OCI-LY7 (cell line): ENCODE data around the gene IMPDH1. TPM values are rescaled to one million over a fixed set of nuclear protein-coding genes. Genes with fewer than 3 reads are reported as not detected.
A peak's percentile ranks its signal among the peaks of the same experiment; 100 is the strongest.

Experiments
- BruUV-seq: library from RNA; stranded (reverse); fragments of 400-500 nt; replicated peaks from 2 replicates; lab custom pipeline; 2021; lab: Mats Ljungman, UMichigan
- CTCF ChIA-PET: fragments of 300-600 bp; sonication (Branson Sonifier 250); formaldehyde crosslinking; loops from one replicate; lab custom pipeline; 2022; ENCODE audit warnings: antibody characterized with exemption; ENCODE audit not compliant: unreplicated experiment; lab: Charles Lee
- POLR2A ChIA-PET: fragments of 300-600 bp; sonication (Branson Sonifier 250); formaldehyde crosslinking; loops from one replicate; lab custom pipeline; 2022; ENCODE audit warnings: antibody characterized with exemption; lab: Charles Lee
- DNase-seq: peaks from one replicate; pipeline ENCODE4 v3.0.0-alpha.2; 2015; ENCODE audit warnings: low spot score
- H2AFZ ChIP-seq: fragments of 200-600 bp; sonication (generic), shearing (Covaris generic); 2 replicates; pipeline ENCODE4 v1.6.1; 2014; ENCODE audit warnings: mild to moderate bottlenecking, antibody characterized with exemption, low read length, moderate library complexity
- H3K27ac ChIP-seq: fragments of 200-600 bp; sonication (generic); 2 replicates; pipeline ENCODE4 v1.5.1; 2014; ENCODE audit warnings: mixed run types, low read depth, mild to moderate bottlenecking, moderate library complexity, low read length, inconsistent platforms; ENCODE audit not compliant: poor library complexity, severe bottlenecking
- H3K36me3 ChIP-seq: fragments of 200-600 bp; sonication (generic); 2 replicates; pipeline ENCODE4 v1.6.1; 2014; ENCODE audit warnings: mild to moderate bottlenecking, antibody characterized with exemption, low read length, moderate library complexity, mixed read lengths; ENCODE audit not compliant: insufficient read depth
- H3K4me1 ChIP-seq: fragments of 200-600 bp; sonication (generic); 2 replicates; pipeline ENCODE4 v1.5.1; 2014; ENCODE audit warnings: mild to moderate bottlenecking, low read length; ENCODE audit not compliant: insufficient read depth, poor library complexity, severe bottlenecking
- H3K4me2 ChIP-seq: fragments of 200-600 bp; sonication (generic); 2 replicates; pipeline ENCODE4 v1.6.1; 2014; ENCODE audit warnings: mild to moderate bottlenecking, low read length
- H3K4me3 ChIP-seq: fragments of 200-600 bp; sonication (generic); 2 replicates; pipeline ENCODE4 v1.5.1; 2014; ENCODE audit warnings: mild to moderate bottlenecking, low read depth, low read length; ENCODE audit not compliant: poor library complexity, severe bottlenecking
- H3K79me2 ChIP-seq: fragments of 200-600 bp; sonication (generic); 2 replicates; pipeline ENCODE4 v1.6.1; 2016; ENCODE audit warnings: low read depth, mild to moderate bottlenecking, low read length, moderate library complexity, mixed read lengths; ENCODE audit not compliant: insufficient read depth
- H3K9me2 ChIP-seq: fragments of 200-600 bp; sonication (generic); 2 replicates; pipeline ENCODE4 v1.6.1; 2016; ENCODE audit warnings: mild to moderate bottlenecking, low read length, mixed read lengths; ENCODE audit not compliant: insufficient read depth
- H3K9me3 ChIP-seq: fragments of 200-600 bp; sonication (generic); 2 replicates; pipeline ENCODE4 v1.6.1; 2014; ENCODE audit warnings: mild to moderate bottlenecking, mixed run types, low read length, mixed read lengths
- H4K20me1 ChIP-seq: fragments of 200-600 bp; sonication (generic); 2 replicates; pipeline ENCODE4 v1.6.1; 2014; ENCODE audit warnings: mild to moderate bottlenecking, antibody characterized with exemption, low read length, moderate library complexity, mixed read lengths; ENCODE audit not compliant: insufficient read depth
- CTCF ChIP-seq: fragments of 200-600 bp; sonication (generic); conservative IDR thresholded peaks from 2 replicates; pipeline ENCODE4 v1.5.1; 2014; ENCODE audit warnings: mild to moderate bottlenecking, antibody characterized with exemption, low read length, moderate library complexity, mixed read lengths
- EZH2phosphoT487 ChIP-seq: fragments of 200-600 bp; sonication (generic); IDR thresholded peaks from 2 replicates; pipeline ENCODE4 v1.6.1; 2018; ENCODE audit warnings: low read depth, borderline replicate concordance, mild to moderate bottlenecking, mixed run types, antibody characterized with exemption, low read length, moderate library complexity, mixed read lengths
- intact Hi-C: fragments of 100-400 bp; cut with micrococcal nuclease; formaldehyde crosslinking; loops from one replicate; pipeline ENCODE4 v1.10.0; 2022; ENCODE audit not compliant: unreplicated experiment
- total RNA-seq, 2 experiments: library from RNA; depleted of rRNA in 1 of 2; stranded (reverse); fragments of >200 nt in 1 of 2; shearing (Covaris generic) in 1 of 2; gene quantifications; 2 replicates each; pipeline ENCODE4 v1.2.3, GENCODE V29; 2014 to 2022

IMPDH1 gene
- total RNA-seq, 2 experiments from 2014 or later: 26.6 to 50.5 TPM

DNA sequence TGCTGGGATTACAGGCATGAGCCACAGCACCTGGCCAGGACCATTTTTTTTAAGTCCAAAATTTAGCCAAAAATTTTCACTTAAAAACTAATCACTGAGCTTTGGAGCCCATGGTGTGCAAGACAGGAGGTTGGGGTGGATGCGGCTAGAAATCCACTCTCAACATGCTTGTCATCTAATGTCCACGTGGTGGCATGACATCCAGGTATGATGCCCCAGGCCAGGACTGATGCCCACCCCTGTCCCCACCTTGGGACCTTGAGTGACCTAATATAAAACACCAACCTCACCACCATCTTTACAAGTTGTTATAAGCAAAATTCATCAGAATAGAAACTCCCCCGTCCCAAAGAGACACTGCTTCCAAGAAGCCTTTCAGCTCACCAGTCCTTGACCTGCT is 20.4 kb upstream of the IMPDH1 start:
- no peak overlapping the region for H3K27ac ChIP-seq
- H3K9me2 ChIP-seq: no peaks in the 10 kb centered on the region
- intact Hi-C loops: no loop called here
- ChIA-PET POLR2A (interaction anchor here (0.6 to 1.1 kb wide), 5 partner anchors 23 to 373 kb away, joined by 3 to 5 read pairs (median 3); no protein-coding TSS in a partner anchor), CTCF (no interaction called here)
- H3K9me3 ChIP-seq: no peaks in the 10 kb centered on the region
- H3K4me2 ChIP-seq: no peak overlapping the region
- H3K36me3 ChIP-seq: no peaks in the 10 kb centered on the region; the same call in 1 of the 2 replicates
- no peak for DNase-seq
- no peaks in the 10 kb centered on the region for H3K4me1 ChIP-seq
- no peak for TF ChIP-seq EZH2phosphoT487
- no peak for TF ChIP-seq CTCF
- no peaks in the 10 kb centered on the region for H4K20me1 ChIP-seq
- H3K79me2 ChIP-seq: no peaks in the 10 kb centered on the region
- H3K4me3 ChIP-seq: no peak overlapping the region
- H2AFZ ChIP-seq: no peak overlapping the region
- no TSS peak for BruUV-seq

- no peaks in the 10 kb centered on the region for H3K9me3 ChIP-seq
- CTCF ChIA-PET: interaction anchor here (0.7 to 3.3 kb wide), 3 partner anchors 9 to 33 kb away, joined by 3 to 31 read pairs (median 4); no protein-coding TSS in a partner anchor
- H3K9me2 ChIP-seq: no peaks in the 10 kb centered on the region
- H3K27ac ChIP-seq: no peak overlapping the region
- H4K20me1 ChIP-seq: no peaks in the 10 kb centered on the region
- intact Hi-C loops: loop anchor here (1.0 to 5.0 kb wide), 2 partner anchors 32 to 240 kb away; no protein-coding TSS in a partner anchor
- H3K79me2 ChIP-seq: no peaks in the 10 kb centered on the region
- no TSS peak for BruUV-seq
- POLR2A ChIA-PET: interaction anchor here (0.6 to 1.9 kb wide), 10 partner anchors 9 to 140 kb away, joined by 3 to 7 read pairs (median 3); no protein-coding TSS in a partner anchor
- peak; percentile 70 for DNase-seq
- H3K4me2 ChIP-seq: no peak overlapping the region
- H3K36me3 ChIP-seq: no peaks in the 10 kb centered on the region; the same call in 1 of the 2 replicates
- no peak overlapping the region for H3K4me3 ChIP-seq
- H2AFZ ChIP-seq: no peak overlapping the region
- no peaks in the 10 kb centered on the region for H3K4me1 ChIP-seq
- TF ChIP-seq EZH2phosphoT487 (no peak), CTCF (peak; percentile 87)
Observed at GRCh38 chr7:128427289-128427891, 17.6 kb upstream of the IMPDH1 start.

DNA sequence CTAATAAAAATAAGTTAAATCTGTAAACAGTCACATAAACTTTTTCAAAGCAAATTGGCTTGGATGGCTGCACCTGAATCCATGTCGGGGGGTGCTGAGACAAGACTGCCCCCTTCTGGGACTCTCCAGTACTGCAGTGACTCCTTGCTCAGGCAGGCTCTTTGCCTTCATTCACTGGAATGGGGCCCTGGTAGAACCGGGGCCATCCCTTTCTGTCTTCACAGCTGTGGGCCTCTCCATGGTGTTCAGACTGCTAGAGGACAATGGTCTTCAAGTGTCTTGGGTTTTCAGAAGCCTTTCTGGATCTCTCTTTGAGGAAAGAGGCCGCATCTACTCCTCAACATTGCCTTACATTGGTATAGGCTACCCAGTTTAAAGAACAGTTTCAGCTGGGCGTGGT is 16.1 kb upstream of the IMPDH1 start:
- POLR2A ChIA-PET: interaction anchor here (0.9 to 1.5 kb wide), 2 partner anchors 10 to 34 kb away, joined by 3 to 5 read pairs; no protein-coding TSS in a partner anchor
- Histone ChIP-seq H3K4me2 (no peak overlapping the region), H3K79me2 (no peaks in the 10 kb centered on the region), H3K36me3 (no peaks in the 10 kb centered on the region; the same call in 1 of the 2 replicates), H3K4me1 (no peaks in the 10 kb centered on the region), H3K27ac (no peak overlapping the region), H4K20me1 (no peaks in the 10 kb centered on the region), H3K9me3 (no peaks in the 10 kb centered on the region), H2AFZ (no peak overlapping the region), H3K4me3 (no peak overlapping the region), H3K9me2 (no peaks in the 10 kb centered on the region)
- TF ChIP-seq EZH2phosphoT487 (no peak), CTCF (peak; percentile 93)
- intact Hi-C loops: loop anchor here (1.0 to 5.0 kb wide), 3 partner anchors 28 to 241 kb away; no protein-coding TSS in a partner anchor
- peak; percentile 63 for DNase-seq
- CTCF ChIA-PET: interaction anchor here (3.3 kb wide), 1 partner anchor 35 kb away, joined by 31 read pairs; no protein-coding TSS in a partner anchor
- no TSS peak for BruUV-seq
